Measurements from ENCODE around the gene TRIM5. TPM values are rescaled to one million over a fixed set of nuclear protein-coding genes. Genes with fewer than 3 reads are reported as not detected.

TRIM5 gene
- total RNA-seq, 1 donor from 2014 or later: 9.7 TPM

DNA sequence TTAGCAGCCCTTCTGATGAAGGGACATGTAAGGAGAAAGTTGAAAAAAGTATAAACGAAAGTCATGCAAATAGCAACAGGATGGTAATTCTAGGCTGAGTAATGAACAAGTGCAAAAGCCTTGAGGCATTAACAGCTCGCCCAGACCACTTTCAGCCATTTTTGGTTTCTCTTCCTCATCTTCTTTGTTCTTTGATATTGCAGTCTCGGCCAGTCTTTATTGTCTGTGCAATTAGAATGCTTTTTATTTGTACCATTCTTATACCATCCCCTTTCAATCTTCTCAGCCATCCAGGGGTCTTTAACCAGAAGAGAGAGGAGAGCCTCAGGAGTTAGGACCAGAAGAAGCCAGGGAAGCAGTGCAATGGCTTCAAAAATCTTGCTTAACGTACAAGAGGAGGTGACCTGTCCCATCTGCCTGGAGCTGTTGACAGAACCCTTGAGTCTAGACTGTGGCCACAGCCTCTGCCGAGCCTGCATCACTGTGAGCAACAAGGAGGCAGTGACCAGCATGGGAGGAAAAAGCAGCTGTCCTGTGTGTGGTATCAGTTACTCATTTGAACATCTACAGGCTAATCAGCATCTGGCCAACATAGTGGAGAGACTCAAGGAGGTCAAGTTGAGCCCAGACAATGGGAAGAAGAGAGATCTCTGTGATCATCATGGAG, 52.8 kb downstream of the TRIM5 start:
- Mint-ChIP-seq H3K27me3 (no peaks in the 10 kb centered on the region), H3K36me3 (ENCODE audit: low read depth) (peaks cover 35% of the 10 kb centered on the region), H3K4me1 (peaks cover 27% of the 10 kb centered on the region), H3K4me3 (no peak overlapping the region), H3K27ac (no peak overlapping the region), H3K9me3 (peaks cover 7% of the 10 kb centered on the region)
- DNase-seq: no peak
- intact Hi-C loops (cut with micrococcal nuclease): no loop called here

DNA sequence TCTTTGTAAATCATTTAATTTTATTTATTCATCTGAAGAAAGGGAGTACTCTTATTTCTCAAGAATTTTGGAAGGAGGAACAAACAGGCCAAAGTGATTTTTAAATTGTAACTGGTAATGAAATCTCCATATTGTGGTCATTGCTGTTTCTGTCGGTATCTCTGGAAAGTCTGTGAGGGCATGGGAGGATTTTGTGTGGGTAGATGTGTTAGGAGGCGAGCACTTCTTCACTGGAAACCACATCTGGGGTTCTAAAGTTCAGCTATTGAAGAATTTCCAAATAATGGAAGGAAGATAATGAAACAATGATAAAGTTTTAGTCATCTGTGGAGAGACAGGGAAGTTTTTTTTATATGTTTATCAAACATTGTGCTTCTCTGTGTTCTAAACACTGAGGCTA, 53.5 kb downstream of the TRIM5 start:
- Mint-ChIP-seq H3K36me3 (ENCODE audit: low read depth) (peaks cover 31% of the 10 kb centered on the region), H3K9me3 (peaks cover 7% of the 10 kb centered on the region), H3K4me3 (no peak overlapping the region), H3K27ac (peak overlapping the region; percentile 78), H3K27me3 (no peaks in the 10 kb centered on the region), H3K4me1 (peaks cover 33% of the 10 kb centered on the region)
- no peak for DNase-seq
- intact Hi-C loops (cut with micrococcal nuclease): no loop called here

DNA sequence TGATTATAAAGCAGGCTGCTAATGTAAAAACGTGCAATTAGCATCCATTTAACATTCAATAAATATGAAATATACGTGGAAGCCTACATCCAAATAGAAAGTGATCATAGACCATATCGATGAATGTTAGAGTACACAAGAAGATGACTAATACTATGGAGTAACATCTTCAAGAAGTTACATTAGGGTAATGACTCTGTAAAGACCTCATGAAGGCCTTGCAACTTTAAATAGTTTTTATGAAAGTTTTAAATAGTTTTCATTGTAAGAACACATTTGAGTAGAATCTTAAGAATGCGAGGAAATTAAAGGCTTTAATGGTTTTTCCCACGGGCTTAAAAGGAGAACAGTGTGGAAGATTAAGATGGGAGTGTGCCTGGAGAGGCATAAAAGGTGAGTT, 58.7 kb downstream of the TRIM5 start:
- H3K27me3 Mint-ChIP-seq: no peaks in the 10 kb centered on the region
- peak overlapping the region; percentile 92 for H3K4me3 Mint-ChIP-seq
- DNase-seq: no peak
- H3K27ac Mint-ChIP-seq: peak overlapping the region; percentile 76
- intact Hi-C loops (cut with micrococcal nuclease): no loop called here
- H3K4me1 Mint-ChIP-seq: peaks cover 44% of the 10 kb centered on the region
- H3K36me3 Mint-ChIP-seq (ENCODE audit: low read depth): peaks cover 11% of the 10 kb centered on the region
- peaks cover 7% of the 10 kb centered on the region for H3K9me3 Mint-ChIP-seq

DNA sequence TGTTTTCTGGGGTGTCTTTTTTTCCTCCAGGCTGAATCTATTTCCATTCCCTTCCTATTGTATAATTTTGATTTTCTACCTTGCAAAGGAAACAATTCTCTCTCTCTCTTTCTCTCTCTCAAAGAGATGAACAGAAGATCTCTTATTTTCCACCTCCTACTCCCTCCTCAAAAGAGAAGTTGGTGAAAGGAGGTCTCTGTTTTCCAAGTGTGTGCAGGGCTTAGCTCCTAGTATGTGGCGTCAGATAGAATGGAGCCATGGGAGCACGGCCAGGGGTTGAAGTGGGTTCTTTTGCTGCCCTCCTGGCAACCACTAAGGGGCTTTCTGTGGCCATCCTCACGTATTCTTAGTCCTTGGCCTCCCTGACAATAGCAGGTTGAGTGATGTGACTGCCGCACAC, 59.6 kb downstream of the TRIM5 start:
- Mint-ChIP-seq H3K27ac (peak overlapping the region; percentile 76), H3K9me3 (peaks cover 4% of the 10 kb centered on the region), H3K36me3 (ENCODE audit: low read depth) (peaks cover 11% of the 10 kb centered on the region), H3K4me1 (peaks cover 40% of the 10 kb centered on the region), H3K27me3 (no peaks in the 10 kb centered on the region), H3K4me3 (peak overlapping the region; percentile 92)
- intact Hi-C loops (cut with micrococcal nuclease): no loop called here
- DNase-seq: peak; percentile 60

DNA sequence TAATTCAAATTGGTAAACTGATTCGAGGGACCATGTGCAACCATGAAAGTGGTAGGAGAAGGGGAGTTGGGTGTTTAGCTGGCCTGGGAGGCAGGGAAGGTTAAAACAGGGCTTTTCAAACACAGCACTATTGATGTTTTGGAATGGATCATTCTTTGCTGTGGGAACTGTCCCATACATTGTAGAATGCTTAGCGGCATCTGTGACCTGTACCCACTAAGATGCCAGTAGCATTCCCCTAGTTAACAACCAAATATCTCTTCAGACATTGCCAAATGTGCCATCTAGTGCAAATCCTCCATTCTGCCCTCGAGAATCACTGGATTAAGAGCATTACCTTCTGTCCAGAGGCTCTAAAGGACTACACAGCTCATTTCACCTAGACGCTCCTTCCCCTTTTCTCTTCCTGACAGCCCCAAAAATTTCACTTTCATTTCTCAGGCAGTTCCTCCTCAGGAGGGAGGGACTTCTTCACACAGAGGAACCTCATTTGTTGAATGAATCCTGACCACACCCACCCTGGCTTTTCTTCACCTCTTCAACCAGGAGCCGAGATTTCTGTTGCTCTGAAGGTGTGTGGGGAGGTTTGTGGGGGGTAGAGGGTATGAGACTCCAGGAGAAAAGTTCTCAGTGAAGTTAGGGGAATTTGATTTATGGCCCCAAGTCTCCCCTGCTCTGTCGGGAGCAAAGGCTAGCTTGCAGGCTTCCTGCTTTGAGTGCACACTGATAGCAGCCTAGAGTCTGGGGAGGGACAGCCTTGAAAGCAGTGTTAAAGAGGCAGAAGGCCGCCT, 60.2 kb downstream of the TRIM5 start, which contains the start of gene TRIM34:
TRIM34 (plus strand) TSS at position 513 of the 791 bp plus-strand sequence. CDS start 7,331 bp downstream, outside the sequence.
- Mint-ChIP-seq H3K4me3 (peak within 1 kb of the TSS; percentile 92), H3K27me3 (no peaks in the 10 kb centered on the region), H3K9me3 (peaks cover 4% of the 10 kb centered on the region), H3K4me1 (peaks cover 39% of the 10 kb centered on the region), H3K36me3 (ENCODE audit: low read depth) (peaks cover 9% of the 10 kb centered on the region), H3K27ac (peak within 1 kb of the TSS; percentile 90)
- intact Hi-C loops (cut with micrococcal nuclease): loop anchor here (1.0 kb wide), 1 partner anchor 60 kb away; no protein-coding TSS in a partner anchor
- DNase-seq: peak; percentile 93

DNA sequence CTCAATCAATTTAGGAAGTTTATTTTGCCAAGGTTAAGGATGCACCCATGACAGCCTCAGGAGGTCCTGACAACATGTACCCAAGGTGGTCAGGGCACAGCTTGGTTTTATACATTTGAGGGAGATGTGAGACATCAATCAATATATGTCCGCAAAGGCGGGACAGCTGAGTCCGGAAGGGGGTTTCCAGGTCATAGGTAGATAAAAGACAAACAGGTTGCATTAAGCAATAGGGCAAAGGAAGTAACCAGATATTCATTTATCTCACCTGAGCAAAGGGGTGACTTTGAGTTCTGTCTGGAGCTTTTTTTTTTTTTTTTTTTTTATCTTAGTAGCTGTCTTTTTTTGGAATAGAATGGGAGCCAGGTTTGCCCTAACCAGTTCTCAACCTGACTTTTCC, 62.1 kb downstream of the TRIM5 start:
- Mint-ChIP-seq H3K36me3 (ENCODE audit: low read depth) (peaks cover 2% of the 10 kb centered on the region), H3K4me3 (peak overlapping the region; percentile 3), H3K4me1 (peaks cover 35% of the 10 kb centered on the region), H3K27me3 (no peaks in the 10 kb centered on the region), H3K9me3 (no peaks in the 10 kb centered on the region), H3K27ac (no peak overlapping the region)
- no peak for DNase-seq
- intact Hi-C loops (cut with micrococcal nuclease): no loop called here

DNA sequence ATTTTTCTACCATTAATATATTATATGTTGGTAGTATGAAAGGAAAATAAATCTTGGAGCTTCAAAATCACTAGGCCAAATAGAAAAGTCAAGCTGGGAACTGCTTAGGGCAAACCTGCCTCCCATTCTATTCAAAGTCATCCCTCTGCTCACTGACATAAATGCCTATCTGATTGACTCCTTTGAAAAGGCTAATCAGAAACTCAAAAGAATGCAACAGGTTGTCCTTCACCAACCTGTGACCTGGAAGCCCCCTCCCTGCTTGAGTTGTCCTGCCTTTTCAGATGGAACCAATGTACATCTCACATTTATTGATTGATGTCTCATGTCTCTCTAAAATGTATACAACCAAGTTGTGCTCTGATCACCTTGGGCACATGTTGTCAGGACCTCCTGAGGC, 63.3 kb downstream of the TRIM5 start:
- Mint-ChIP-seq H3K9me3 (no peaks in the 10 kb centered on the region), H3K4me3 (no peak overlapping the region), H3K36me3 (ENCODE audit: low read depth) (peaks cover 2% of the 10 kb centered on the region), H3K4me1 (peaks cover 24% of the 10 kb centered on the region), H3K27ac (no peak overlapping the region), H3K27me3 (no peaks in the 10 kb centered on the region)
- intact Hi-C loops (cut with micrococcal nuclease): no loop called here
- no peak for DNase-seq

DNA sequence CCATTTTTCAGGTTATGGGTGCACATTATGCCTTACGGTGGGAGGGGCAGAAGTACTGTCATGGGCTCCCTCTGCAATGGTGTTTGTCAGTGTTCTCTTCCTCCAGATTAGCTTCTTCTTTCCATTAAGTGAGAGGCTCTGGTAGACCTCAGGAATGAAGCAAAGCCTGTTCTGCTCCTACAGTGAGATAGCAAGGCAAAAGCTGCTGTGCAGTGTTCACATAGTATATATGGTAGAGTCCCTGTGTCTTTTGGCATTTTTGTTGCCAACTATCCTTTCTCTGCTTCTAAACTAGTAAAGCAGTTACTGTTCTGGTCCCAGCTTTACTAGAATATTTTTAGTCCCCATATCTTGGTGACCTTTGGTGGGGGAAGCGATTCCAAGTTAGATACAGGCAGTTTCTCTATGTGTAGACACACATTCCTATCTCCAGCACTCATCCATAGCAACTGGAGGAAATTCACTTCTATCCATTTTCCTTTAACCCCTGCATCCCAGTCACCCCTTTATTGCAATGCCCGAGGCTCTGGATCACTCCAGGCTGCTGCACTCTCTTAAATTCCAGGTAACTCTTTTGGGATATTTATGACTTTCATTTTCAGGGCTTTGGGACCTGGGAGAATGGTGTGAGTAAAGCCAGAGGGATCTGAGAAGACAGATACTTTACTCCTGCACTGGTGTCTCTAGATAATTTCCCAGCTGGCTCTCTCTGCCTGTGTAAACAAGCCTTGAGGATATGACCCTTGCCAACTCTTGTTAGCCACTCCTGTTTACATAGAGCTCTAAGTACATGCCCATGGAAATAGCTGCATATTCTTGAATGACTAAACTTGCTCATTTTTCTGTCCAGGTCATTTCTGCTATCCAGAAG, 64.0 kb downstream of the TRIM5 start:
- Mint-ChIP-seq H3K27me3 (no peaks in the 10 kb centered on the region), H3K4me1 (peaks cover 17% of the 10 kb centered on the region), H3K9me3 (no peaks in the 10 kb centered on the region), H3K4me3 (no peak overlapping the region), H3K36me3 (ENCODE audit: low read depth) (no peaks in the 10 kb centered on the region), H3K27ac (peak overlapping the region; percentile 26)
- intact Hi-C loops (cut with micrococcal nuclease): no loop called here
- no peak for DNase-seq

DNA sequence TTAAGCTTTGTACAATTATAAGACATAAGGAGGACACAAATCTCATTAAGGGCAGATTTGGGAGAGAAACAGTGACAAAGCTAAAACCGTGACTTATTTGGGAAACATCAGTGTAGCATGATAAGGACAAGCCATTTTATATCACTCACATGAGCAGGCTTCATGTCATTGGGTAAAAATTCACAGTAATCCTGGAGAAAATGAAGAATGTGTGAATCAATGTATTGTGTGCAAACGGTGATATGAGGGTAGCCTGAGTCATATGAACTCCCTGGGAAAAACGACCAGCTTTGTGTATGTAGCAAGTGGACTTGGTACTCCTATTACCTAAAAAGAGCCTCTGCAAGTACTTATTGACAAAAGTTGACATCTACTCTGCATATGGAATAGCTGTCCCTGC, 66.1 kb downstream of the TRIM5 start:
- intact Hi-C loops (cut with micrococcal nuclease): no loop called here
- H3K27me3 Mint-ChIP-seq: peaks cover 2% of the 10 kb centered on the region
- no peak overlapping the region for H3K27ac Mint-ChIP-seq
- H3K4me1 Mint-ChIP-seq: peaks cover 2% of the 10 kb centered on the region
- DNase-seq: no peak
- no peaks in the 10 kb centered on the region for H3K9me3 Mint-ChIP-seq
- H3K36me3 Mint-ChIP-seq (ENCODE audit: low read depth): no peaks in the 10 kb centered on the region
- no peak overlapping the region for H3K4me3 Mint-ChIP-seq

Other genes with a start within 250 kb of the TRIM5 start
- not detected in 2 replicates for gene OR51I1, start 243.6 kb downstream of the TRIM5 start, total RNA-seq
- gene OR51I2, start 235.8 kb downstream of the TRIM5 start, total RNA-seq: not detected in 2 replicates
- gene OR52D1, start 196.4 kb downstream of the TRIM5 start, total RNA-seq: not detected in 2 replicates
- not detected in 2 replicates for gene UBQLN3, start 175.1 kb downstream of the TRIM5 start, total RNA-seq
- gene UBQLNL, start 168.4 kb downstream of the TRIM5 start, total RNA-seq: not detected in 2 replicates
- not detected in 2 replicates for gene OR52H1, start 136.5 kb downstream of the TRIM5 start, total RNA-seq
- not detected in 2 replicates for gene OR52B6, start 104.2 kb downstream of the TRIM5 start, total RNA-seq
- 0.14 and 0.62 TPM in 2 replicates for gene TRIM6, start 88.4 kb downstream of the TRIM5 start, total RNA-seq
- gene TRIM34, start 60.1 kb downstream of the TRIM5 start, total RNA-seq: 5.3 TPM in 2 replicates
- gene TRIM22, start 4.7 kb upstream of the TRIM5 start, total RNA-seq: 104 and 107 TPM in 2 replicates
- 0.16 TPM in 1 of 2 replicates, not detected in the other for gene OR56B1, start 51.4 kb upstream of the TRIM5 start, total RNA-seq
- gene OR52N4, start 69.2 kb upstream of the TRIM5 start, total RNA-seq: 0.38 TPM in 1 of 2 replicates, not detected in the other
- not detected in 2 replicates for gene OR52N5, start 98.3 kb upstream of the TRIM5 start, total RNA-seq
- not detected in 2 replicates for gene OR52N1, start 106.2 kb upstream of the TRIM5 start, total RNA-seq
- not detected in 2 replicates for gene OR52N2, start 123.8 kb upstream of the TRIM5 start, total RNA-seq
- not detected in 2 replicates for gene OR52E6, start 156.8 kb upstream of the TRIM5 start, total RNA-seq
- gene OR52E8, start 172.6 kb upstream of the TRIM5 start, total RNA-seq: not detected in 2 replicates
- not detected in 2 replicates for gene OR52E4, start 195.6 kb upstream of the TRIM5 start, total RNA-seq
- gene OR52E5, start 208.1 kb upstream of the TRIM5 start, total RNA-seq: not detected in 2 replicates